IMR-90 (cell line): Measurements from ENCODE around the gene SRI. TPM values are rescaled to one million over a fixed set of nuclear protein-coding genes. Genes with fewer than 3 reads are reported as not detected.
A peak's percentile ranks its signal among the peaks of the same experiment; 100 is the strongest.

Experiments used
- ATAC-seq: fragments of 200-7000 bp; cut with Tn5 transposase; 2 replicates; pipeline ENCODE4 v1.9.1; 2020; ENCODE audit warnings: low read depth, mild to moderate bottlenecking, moderate library complexity
- BruUV-seq: library from RNA; stranded (reverse); fragments of 400-500 nt; replicated peaks from 2 replicates; lab custom pipeline; 2021; lab: Mats Ljungman, UMichigan
- CTCF ChIA-PET: fragments of 300-600 bp; formaldehyde crosslinking; extraction: SDS; loops from one replicate; lab custom pipeline; 2021; ENCODE audit warnings: antibody characterized with exemption; lab: Yijun Ruan, JAX
- POLR2A ChIA-PET: fragments of 300-600 bp; sonication (Branson Sonifier 250); formaldehyde crosslinking; loops from one replicate; lab custom pipeline; 2022; ENCODE audit warnings: antibody characterized with exemption; ENCODE audit not compliant: unreplicated experiment; lab: Charles Lee
- DNase-seq: peaks from one replicate; pipeline ENCODE4 v3.0.0; 2013
- H2AFZ ChIP-seq: replicated peaks from 2 replicates; pipeline ENCODE3; 2013; ENCODE audit warnings: low read length, mild to moderate bottlenecking; ENCODE audit not compliant: poor library complexity
- H2AK5ac ChIP-seq: 2 replicates; pipeline ENCODE4 v1.6.1; 2013; ENCODE audit warnings: low read depth, low read length, inconsistent platforms
- H2AK9ac ChIP-seq: replicated peaks from 2 replicates; pipeline ENCODE3; 2013; ENCODE audit warnings: mild to moderate bottlenecking, low read depth, low read length, moderate library complexity; ENCODE audit not compliant: poor library complexity
- H2BK120ac ChIP-seq: 2 replicates; pipeline ENCODE4 v1.6.1; 2013; ENCODE audit warnings: low read depth, low read length, inconsistent platforms
- H2BK15ac ChIP-seq: 3 replicates; pipeline ENCODE4 v1.6.1; 2013; ENCODE audit warnings: low read depth, low read length, inconsistent platforms
- H2BK20ac ChIP-seq: 2 replicates; pipeline ENCODE4 v1.6.1; 2013; ENCODE audit warnings: low read depth, mild to moderate bottlenecking, inconsistent platforms, low read length, moderate library complexity
- H2BK5ac ChIP-seq: 2 replicates; pipeline ENCODE4 v1.6.1; 2013; ENCODE audit warnings: mild to moderate bottlenecking, low read depth, low read length, inconsistent platforms; ENCODE audit not compliant: poor library complexity, severe bottlenecking
- H3K14ac ChIP-seq: replicated peaks from 2 replicates; pipeline ENCODE4 v1.6.1; 2013; ENCODE audit warnings: low read depth, low read length, inconsistent platforms
- H3K18ac ChIP-seq: 2 replicates; pipeline ENCODE4 v1.6.1; 2013; ENCODE audit warnings: low read depth, low read length, control low read depth
- H3K23ac ChIP-seq: 2 replicates; pipeline ENCODE4 v1.6.1; 2013; ENCODE audit warnings: low read depth, low read length, inconsistent platforms
- H3K27ac ChIP-seq: 2 replicates; pipeline ENCODE4 v1.5.1; 2013; ENCODE audit warnings: mild to moderate bottlenecking, control low read depth, low read length; ENCODE audit not compliant: insufficient read depth
- H3K27me3 ChIP-seq: 2 replicates; pipeline ENCODE4 v1.6.1; 2013; ENCODE audit warnings: low read length; ENCODE audit not compliant: control insufficient read depth, insufficient read depth
- H3K36me3 ChIP-seq: 2 replicates; pipeline ENCODE4 v1.6.1; 2013; ENCODE audit warnings: low read length, mixed read lengths; ENCODE audit not compliant: control insufficient read depth, insufficient read depth
- H3K4ac ChIP-seq: 2 replicates; pipeline ENCODE4 v1.6.1; 2013; ENCODE audit warnings: low read depth, low read length, inconsistent platforms
- H3K4me1 ChIP-seq: 2 replicates; pipeline ENCODE4 v1.6.1; 2013; ENCODE audit warnings: low read length, mixed read lengths; ENCODE audit not compliant: control insufficient read depth, insufficient read depth
- H3K4me2 ChIP-seq: 2 replicates; pipeline ENCODE4 v1.6.1; 2013; ENCODE audit warnings: low read depth, mild to moderate bottlenecking, control low read depth, low read length, moderate library complexity
- H3K4me3 ChIP-seq: 2 replicates; pipeline ENCODE4 v1.5.1; 2013; ENCODE audit warnings: low read depth, mild to moderate bottlenecking, control low read depth, low read length, moderate library complexity; ENCODE audit not compliant: insufficient read depth
- H3K56ac ChIP-seq: 2 replicates; pipeline ENCODE4 v1.6.1; 2013; ENCODE audit warnings: low read length, inconsistent platforms; ENCODE audit not compliant: insufficient read depth; ENCODE audit errors: extremely low read depth
- H3K79me1 ChIP-seq, 2 experiments: 2 replicates each; pipeline ENCODE4 v1.6.1; 2013; ENCODE audit warnings: low read length in 2 of 2, inconsistent platforms in 1 of 2, low read depth in 1 of 2
- H3K9ac ChIP-seq: 2 replicates; pipeline ENCODE4 v1.6.1; 2013; ENCODE audit warnings: low read depth, low read length, control low read depth
- H3K9me1 ChIP-seq: 2 replicates; pipeline ENCODE4 v1.6.1; 2013; ENCODE audit warnings: low read length, inconsistent platforms; ENCODE audit not compliant: insufficient read depth
- H3K9me3 ChIP-seq: 2 replicates; pipeline ENCODE4 v1.6.1; 2013; ENCODE audit warnings: low read length; ENCODE audit not compliant: control insufficient read depth, insufficient read depth
- H4K20me1 ChIP-seq: 2 replicates; pipeline ENCODE4 v1.6.1; 2013; ENCODE audit warnings: low read length, inconsistent platforms; ENCODE audit not compliant: insufficient read depth
- H4K5ac ChIP-seq: 2 replicates; pipeline ENCODE4 v1.6.1; 2013; ENCODE audit warnings: mild to moderate bottlenecking, low read depth, low read length, control low read depth
- H4K8ac ChIP-seq, 2 experiments: 2 replicates each; pipeline ENCODE4 v1.6.1; 2013; ENCODE audit warnings: low read depth in 2 of 2, low read length in 2 of 2, control low read depth in 1 of 2, inconsistent platforms in 1 of 2
- H4K91ac ChIP-seq: 2 replicates; pipeline ENCODE4 v1.6.1; 2013; ENCODE audit warnings: low read depth, low read length, inconsistent platforms; ENCODE audit not compliant: insufficient read depth
- BHLHE40 ChIP-seq: fragments of 150-350 bp; IDR thresholded peaks from 2 replicates; pipeline ENCODE4 v1.6.1; 2016; ENCODE audit warnings: mild to moderate bottlenecking, low read depth, low read length
- CEBPB ChIP-seq: IDR thresholded peaks from 2 replicates; pipeline ENCODE4 v1.6.1; 2012; ENCODE audit warnings: low read depth, low read length, improper control_type of control experiment
- ELK1 ChIP-seq: fragments of 150-350 bp; IDR thresholded peaks from 2 replicates; pipeline ENCODE4 v1.6.1; 2016; ENCODE audit warnings: low read depth, mild to moderate bottlenecking, low read length, moderate library complexity, borderline replicate concordance
- FOS ChIP-seq: fragments of 150-350 bp; IDR thresholded peaks from 2 replicates; pipeline ENCODE4 v1.6.1; 2016; ENCODE audit warnings: low read depth, low read length
- MAFK ChIP-seq: IDR thresholded peaks from 2 replicates; pipeline ENCODE4 v1.6.1; 2012; ENCODE audit warnings: low read depth, low read length, improper control_type of control experiment
- POLR2A ChIP-seq: IDR thresholded peaks from 2 replicates; pipeline ENCODE4 v1.6.1; 2012; ENCODE audit warnings: mild to moderate bottlenecking, low read depth, low read length
- RAD21 ChIP-seq: IDR thresholded peaks from 2 replicates; pipeline ENCODE4 v1.6.1; 2012; ENCODE audit warnings: low read length, improper control_type of control experiment
- SMC3 ChIP-seq: fragments of 150-350 bp; IDR thresholded peaks from 2 replicates; pipeline ENCODE4 v1.6.1; 2016; ENCODE audit warnings: low read depth, mild to moderate bottlenecking, antibody characterized with exemption, low read length, moderate library complexity
- dilution Hi-C: fragments of 300-500 bp; cut with HindIII; formaldehyde crosslinking; loops from one replicate; pipeline ENCODE4 v1.14.3; 2018; ENCODE audit warnings: low sequenced_read_pairs; ENCODE audit not compliant: unreplicated experiment
- in situ Hi-C: fragments of 300-500 bp; cut with MboI; formaldehyde crosslinking; loops from 3 replicates; pipeline ENCODE4 v1.14.3; 2019; ENCODE audit warnings: low sequenced_read_pairs, inconsistent platforms, mixed read lengths
- intact Hi-C: fragments of 100-400 bp; cut with micrococcal nuclease; formaldehyde crosslinking; loops from 2 replicates; pipeline ENCODE4 v1.10.0; 2022
- polyA plus RNA-seq, 3 experiments: library from polyadenylated mRNA; depleted of rRNA; stranded (reverse); fragments of >200 nt; gene quantifications; 2 replicates each; pipeline ENCODE4 v1.2.3, GENCODE V29; 2012; ENCODE audit warnings: low replicate concordance in 1 of 3
- total RNA-seq: library from RNA; depleted of rRNA; stranded (reverse); fragments of >200 nt; gene quantifications from 2 replicates; pipeline ENCODE4 v1.2.3, GENCODE V29; 2012
- TF ChIP-seq, protein P1 (sequence below): fragments of 150-350 bp; IDR thresholded peaks from 2 replicates; pipeline ENCODE4 v1.6.1; 2017; ENCODE audit warnings: mild to moderate bottlenecking, antibody characterized with exemption, low read length, low read depth

The SRI gene
- total and polyA plus RNA-seq, 2 of the 4 experiments (the other 2 are of a cell fraction), result 83.3 to 115 TPM

- Histone ChIP-seq H3K9ac (no peak overlapping the region), H2AFZ (no peak overlapping the region), H3K4me2 (no peak overlapping the region), H4K8ac (no peak overlapping the region), H2BK5ac (no peak overlapping the region), H4K91ac (no peak overlapping the region), H4K5ac (no peak overlapping the region), H3K36me3 (no peaks in the 10 kb centered on the region), H3K27me3 (no peaks in the 10 kb centered on the region), H3K79me1 (no peaks in the 10 kb centered on the region), H3K9me3 (no peaks in the 10 kb centered on the region), H2BK15ac (no peak overlapping the region), H2AK9ac (no peak overlapping the region), H3K14ac (no peak overlapping the region), H3K27ac (no peak overlapping the region), H2BK120ac (no peak overlapping the region), H3K56ac (no peak overlapping the region), H3K18ac (no peak overlapping the region), H4K20me1 (no peaks in the 10 kb centered on the region), H3K23ac (no peak overlapping the region), H3K4ac (no peak overlapping the region), H3K4me1 (no peaks in the 10 kb centered on the region), H2BK20ac (no peak overlapping the region), H2AK5ac (no peak overlapping the region), H3K4me3 (no peak overlapping the region), H3K9me1 (no peaks in the 10 kb centered on the region)
- DNase-seq (no peak), ATAC-seq (no peak)
- ChIA-PET POLR2A (no interaction called here), CTCF (no interaction called here)
- in situ Hi-C loops (no loop called here), dilution Hi-C loops (no loop called here), intact Hi-C loops (no loop called here)
- BruUV-seq, result no TSS peak
- TF ChIP-seq RAD21, result no peak
- TF ChIP-seq SMC3, result no peak
- TF ChIP-seq, protein P1, sequence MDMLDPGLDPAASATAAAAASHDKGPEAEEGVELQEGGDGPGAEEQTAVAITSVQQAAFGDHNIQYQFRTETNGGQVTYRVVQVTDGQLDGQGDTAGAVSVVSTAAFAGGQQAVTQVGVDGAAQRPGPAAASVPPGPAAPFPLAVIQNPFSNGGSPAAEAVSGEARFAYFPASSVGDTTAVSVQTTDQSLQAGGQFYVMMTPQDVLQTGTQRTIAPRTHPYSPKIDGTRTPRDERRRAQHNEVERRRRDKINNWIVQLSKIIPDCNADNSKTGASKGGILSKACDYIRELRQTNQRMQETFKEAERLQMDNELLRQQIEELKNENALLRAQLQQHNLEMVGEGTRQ, result no peak
- no peak for TF ChIP-seq POLR2A
- peak; percentile 33; the same call in 1 of the 2 replicates for TF ChIP-seq CEBPB
- no peak for TF ChIP-seq FOS
- no peak for TF ChIP-seq ELK1
- TF ChIP-seq BHLHE40, result no peak
- TF ChIP-seq MAFK, result no peak
These were observed 14.0 kb upstream of the SRI start for GRCh38 chr7:88233828-88234227.
